NCI-H128 (cell line): Measurements from ENCODE around the gene ADAT3.

Source experiments
- DNase-seq: peaks from one replicate; lab custom pipeline; 2025; ENCODE audit not compliant: unreplicated experiment; lab: John Stamatoyannopoulos, UW

Gene ADAT3

GRCh38 chr19:1936916-1937610 is 31.9 kb downstream of the ADAT3 start:
- DNase-seq, result no peak

- no peak for DNase-seq
These were observed 32.9 kb downstream of the ADAT3 start for GRCh38 chr19:1938071-1938470.

GRCh38 chr19:1941146-1942077 is 36.2 kb downstream of the ADAT3 start, which contains the start of gene CSNK1G2:
CSNK1G2 (plus strand) TSS chr19:1941172; CDS start chr19:1969773, 28,601 bp downstream.
- DNase-seq, result no peak

GRCh38 chr19:1942078-1942933 is 37.1 kb downstream of the ADAT3 start:
- no peak for DNase-seq

- no peak for DNase-seq
These were observed 37.8 kb downstream of the ADAT3 start for GRCh38 chr19:1942934-1943555.

- no peak for DNase-seq
These were observed 38.5 kb downstream of the ADAT3 start for GRCh38 chr19:1943661-1944087.

GRCh38 chr19:1944088-1944915 is 39.1 kb downstream of the ADAT3 start:
- no peak for DNase-seq

GRCh38 chr19:1944916-1945561 is 39.8 kb downstream of the ADAT3 start:
- no peak for DNase-seq

- no peak for DNase-seq
These were observed 40.7 kb downstream of the ADAT3 start for GRCh38 chr19:1945899-1946298.

- no peak for DNase-seq
These were observed 42.5 kb downstream of the ADAT3 start for GRCh38 chr19:1947651-1948209.

GRCh38 chr19:1949304-1950101 is 44.3 kb downstream of the ADAT3 start:
- no peak for DNase-seq

- no peak for DNase-seq
These were observed 45.4 kb downstream of the ADAT3 start for GRCh38 chr19:1950640-1951039.

GRCh38 chr19:1952635-1953034 is 47.4 kb downstream of the ADAT3 start:
- no peak for DNase-seq

GRCh38 chr19:1953037-1953436 is 47.8 kb downstream of the ADAT3 start:
- DNase-seq, result no peak

- no peak for DNase-seq
These were observed 48.4 kb downstream of the ADAT3 start for GRCh38 chr19:1953441-1954094.

GRCh38 chr19:1954532-1954933 is 49.3 kb downstream of the ADAT3 start:
- no peak for DNase-seq
